Hepatocyte (in vitro differentiated cells): ENCODE measurements around the gene NFKB1. TPM values are rescaled to one million over a fixed set of nuclear protein-coding genes. Genes with fewer than 3 reads are reported as not detected.

ENCODE experiments used
- DNase-seq: peaks from one replicate; pipeline ENCODE4 v3.0.0-alpha.2; 2016; ENCODE audit warnings: low spot score
- H2AFZ ChIP-seq: fragments of 200-600 bp; sonication (generic); 2 replicates; pipeline ENCODE4 v1.6.0; 2016; ENCODE audit warnings: antibody characterized with exemption, mild to moderate bottlenecking
- H3K27ac ChIP-seq: fragments of 200-600 bp; sonication (generic); 2 replicates; pipeline ENCODE4 v1.5.1; 2016; ENCODE audit warnings: mild to moderate bottlenecking
- H3K27me3 ChIP-seq: fragments of 200-600 bp; sonication (generic); 2 replicates; pipeline ENCODE4 v1.6.1; 2016
- H3K36me3 ChIP-seq: fragments of 200-600 bp; sonication (generic); replicated peaks from 2 replicates; pipeline ENCODE4 v1.5.1; 2016; ENCODE audit warnings: low read depth; ENCODE audit not compliant: insufficient read depth
- H3K4me1 ChIP-seq: fragments of 200-600 bp; sonication (generic); 2 replicates; pipeline ENCODE4 v1.5.1; 2016; ENCODE audit warnings: mild to moderate bottlenecking, moderate library complexity; ENCODE audit not compliant: insufficient read depth
- H3K4me2 ChIP-seq: fragments of 200-600 bp; sonication (generic); 2 replicates; pipeline ENCODE4 v1.6.0; 2016
- H3K4me3 ChIP-seq: fragments of 200-600 bp; sonication (generic); 2 replicates; pipeline ENCODE4 v1.5.1; 2016; ENCODE audit warnings: mild to moderate bottlenecking
- H3K79me2 ChIP-seq: fragments of 200-600 bp; sonication (generic); 2 replicates; pipeline ENCODE4 v1.6.0; 2017; ENCODE audit warnings: mild to moderate bottlenecking
- H3K9me2 ChIP-seq: fragments of 200-600 bp; sonication (generic); replicated peaks from 2 replicates; pipeline ENCODE4 v1.6.0; 2017; ENCODE audit warnings: mild to moderate bottlenecking; ENCODE audit not compliant: insufficient read depth
- H3K9me3 ChIP-seq: fragments of 200-600 bp; sonication (generic); 2 replicates; pipeline ENCODE4 v1.5.1; 2016; ENCODE audit warnings: low read depth, mild to moderate bottlenecking
- H4K20me1 ChIP-seq: fragments of 200-600 bp; sonication (generic); 2 replicates; pipeline ENCODE4 v1.6.0; 2016; ENCODE audit warnings: mild to moderate bottlenecking; ENCODE audit not compliant: insufficient read depth, poor library complexity, severe bottlenecking
- CTCF ChIP-seq: fragments of 200-600 bp; sonication (generic); IDR thresholded peaks from 2 replicates; pipeline ENCODE4 v1.5.1; 2016; ENCODE audit warnings: antibody characterized with exemption, mild to moderate bottlenecking; ENCODE audit not compliant: poor library complexity
- EZH2 ChIP-seq: fragments of 200-600 bp; sonication (generic); IDR thresholded peaks from 2 replicates; pipeline ENCODE4 v1.6.1; 2016; ENCODE audit warnings: antibody characterized with exemption, mild to moderate bottlenecking, borderline replicate concordance
- EZH2phosphoT487 ChIP-seq: fragments of 200-600 bp; sonication (generic); IDR thresholded peaks from one replicate; pipeline ENCODE4 v1.6.1; 2018; ENCODE audit warnings: antibody characterized with exemption, mild to moderate bottlenecking, low read depth, moderate library complexity; ENCODE audit not compliant: unreplicated experiment, severe bottlenecking
- WGBS: methylation state at CpG from one replicate; pipeline ENCODE4 v1.1.6; 2016; ENCODE audit warnings: low lambda C conversion rate; ENCODE audit errors: missing lambda C conversion rate; 5-methylcytosine and 5-hydroxymethylcytosine counted together
- polyA plus RNA-seq: library from polyadenylated mRNA; unstranded; fragments of >200 nt; fragmentation: Nextera tagmentation; extraction: Ambion mirVana; gene quantifications from 2 replicates; pipeline ENCODE4 v1.2.1, GENCODE V29; 2016
- total RNA-seq: library from RNA; depleted of rRNA; stranded (reverse); fragments of >200 nt; gene quantifications from 2 replicates; pipeline ENCODE4 v1.2.3, GENCODE V29; 2014

NFKB1 gene
- total and polyA plus RNA-seq, 2 experiments from 2014 or later, result 21.1 to 22.8 TPM

- no peaks in the 10 kb centered on the region for H3K79me2 ChIP-seq
- no peak overlapping the region for H3K27ac ChIP-seq
- no peaks in the 10 kb centered on the region for H3K9me2 ChIP-seq
- H3K4me2 ChIP-seq, result no peak overlapping the region
- no peaks in the 10 kb centered on the region for H3K36me3 ChIP-seq
- 96% methylated on average over 2 of the region's 2 CpGs for WGBS
- no peaks in the 10 kb centered on the region for H3K4me1 ChIP-seq
- no peaks in the 10 kb centered on the region for H3K27me3 ChIP-seq
- H4K20me1 ChIP-seq, result no peaks in the 10 kb centered on the region
- no peak for DNase-seq
- no peaks in the 10 kb centered on the region for H3K9me3 ChIP-seq
- TF ChIP-seq CTCF (no peak), EZH2 (no peak), EZH2phosphoT487 (no peak)
- H2AFZ ChIP-seq, result no peak overlapping the region
- no peak overlapping the region for H3K4me3 ChIP-seq
These were observed 34.9 kb upstream of the NFKB1 start for GRCh38 chr4:102466298-102466697.

GRCh38 chr4:102469806-102470205, 31.4 kb upstream of the NFKB1 start:
- H3K9me2 ChIP-seq, result no peaks in the 10 kb centered on the region
- no peaks in the 10 kb centered on the region for H3K4me1 ChIP-seq
- H3K36me3 ChIP-seq, result no peaks in the 10 kb centered on the region
- H3K4me2 ChIP-seq, result no peak overlapping the region
- no peaks in the 10 kb centered on the region for H3K79me2 ChIP-seq
- no peaks in the 10 kb centered on the region for H3K27me3 ChIP-seq
- TF ChIP-seq EZH2phosphoT487 (no peak), EZH2 (no peak), CTCF (no peak)
- no peaks in the 10 kb centered on the region for H4K20me1 ChIP-seq
- H3K27ac ChIP-seq, result no peak overlapping the region
- H2AFZ ChIP-seq, result no peak overlapping the region
- DNase-seq, result no peak
- no peaks in the 10 kb centered on the region for H3K9me3 ChIP-seq
- H3K4me3 ChIP-seq, result no peak overlapping the region
- WGBS, result 59% methylated on average over 1 of the region's 1 CpG

GRCh38 chr4:102472441-102473013, 28.6 kb upstream of the NFKB1 start:
- TF ChIP-seq CTCF (no peak), EZH2phosphoT487 (no peak), EZH2 (no peak)
- no peak overlapping the region for H2AFZ ChIP-seq
- WGBS, result 81% methylated on average over 1 of the region's 1 CpG
- H3K27me3 ChIP-seq, result no peaks in the 10 kb centered on the region
- no peaks in the 10 kb centered on the region for H3K9me3 ChIP-seq
- H3K9me2 ChIP-seq, result no peaks in the 10 kb centered on the region
- no peaks in the 10 kb centered on the region for H3K79me2 ChIP-seq
- H4K20me1 ChIP-seq, result no peaks in the 10 kb centered on the region
- no peak for DNase-seq
- H3K27ac ChIP-seq, result no peak overlapping the region
- peak overlapping the region; percentile 38 for H3K4me2 ChIP-seq
- H3K36me3 ChIP-seq, result no peaks in the 10 kb centered on the region
- H3K4me1 ChIP-seq, result no peaks in the 10 kb centered on the region
- no peak overlapping the region for H3K4me3 ChIP-seq
